H9 (cell line): ENCODE measurements around the gene NRP2. TPM values are rescaled to one million over a fixed set of nuclear protein-coding genes. Genes with fewer than 3 reads are reported as not detected.
A peak's percentile ranks its signal among the peaks of the same experiment; 100 is the strongest.

ENCODE experiments used
- DNase-seq: peaks from one replicate; pipeline ENCODE4 v3.0.0-alpha.2; 2017
- H2AFZ ChIP-seq: one replicate; pipeline ENCODE4 v1.6.1; 2013; ENCODE audit warnings: mild to moderate bottlenecking, low read length, control low read depth, moderate library complexity
- H2AK5ac ChIP-seq: 2 replicates; pipeline ENCODE4 v1.6.1; 2013; ENCODE audit warnings: low read length, control low read depth, mixed read lengths; ENCODE audit not compliant: insufficient read length
- H2BK120ac ChIP-seq: one replicate; pipeline ENCODE4 v1.6.1; 2013; ENCODE audit warnings: low read depth, mild to moderate bottlenecking, low read length, control low read depth, inconsistent platforms; ENCODE audit not compliant: poor library complexity, severe bottlenecking
- H2BK12ac ChIP-seq: 2 replicates; pipeline ENCODE4 v1.6.1; 2013; ENCODE audit warnings: low read length, control low read depth, mixed read lengths, low read depth; ENCODE audit not compliant: insufficient read length
- H2BK15ac ChIP-seq: 2 replicates; pipeline ENCODE4 v1.6.1; 2013; ENCODE audit warnings: low read depth, low read length, control low read depth
- H2BK20ac ChIP-seq: one replicate; pipeline ENCODE4 v1.6.1; 2013; ENCODE audit warnings: low read depth, mild to moderate bottlenecking, low read length, control low read depth, inconsistent platforms; ENCODE audit not compliant: poor library complexity, severe bottlenecking
- H2BK5ac ChIP-seq: 2 replicates; pipeline ENCODE4 v1.6.1; 2013; ENCODE audit warnings: low read length, control low read depth, mixed read lengths; ENCODE audit not compliant: insufficient read length
- H3K14ac ChIP-seq: 2 replicates; pipeline ENCODE4 v1.6.1; 2013; ENCODE audit warnings: low read length, control low read depth; ENCODE audit not compliant: insufficient read depth
- H3K18ac ChIP-seq: 2 replicates; pipeline ENCODE4 v1.6.1; 2013; ENCODE audit warnings: low read depth, mild to moderate bottlenecking, mixed read lengths, low read length, control low read depth; ENCODE audit not compliant: insufficient read length
- H3K23ac ChIP-seq: 2 replicates; pipeline ENCODE4 v1.6.1; 2013; ENCODE audit warnings: low read length, control low read depth, mixed read lengths, low read depth; ENCODE audit not compliant: insufficient read length
- H3K23me2 ChIP-seq: 2 replicates; pipeline ENCODE4 v1.6.1; 2013; ENCODE audit warnings: low read depth, mild to moderate bottlenecking, mixed read lengths, low read length, control low read depth; ENCODE audit not compliant: insufficient read length, poor library complexity, severe bottlenecking
- H3K27ac ChIP-seq: 2 replicates; pipeline ENCODE4 v1.5.1; 2013; ENCODE audit warnings: low read length, control low read depth, mixed read lengths, low read depth; ENCODE audit not compliant: insufficient read length
- H3K27me3 ChIP-seq: 2 replicates; pipeline ENCODE4 v1.6.1; 2013; ENCODE audit warnings: low read length, control low read depth, inconsistent platforms; ENCODE audit not compliant: insufficient read depth
- H3K4ac ChIP-seq: 2 replicates; pipeline ENCODE4 v1.6.1; 2013; ENCODE audit warnings: low read depth, mild to moderate bottlenecking, control low read depth, inconsistent platforms, low read length, moderate library complexity
- H3K4me1 ChIP-seq: 2 replicates; pipeline ENCODE4 v1.6.1; 2013; ENCODE audit warnings: low read length, control low read depth, inconsistent platforms; ENCODE audit not compliant: insufficient read depth
- H3K4me2 ChIP-seq: 2 replicates; pipeline ENCODE4 v1.6.1; 2013; ENCODE audit warnings: low read length, control low read depth, mixed read lengths; ENCODE audit not compliant: insufficient read length, insufficient read depth
- H3K56ac ChIP-seq: 2 replicates; pipeline ENCODE4 v1.6.1; 2013; ENCODE audit warnings: low read depth, mild to moderate bottlenecking, mixed read lengths, low read length, control low read depth; ENCODE audit not compliant: insufficient read length
- H3K79me1 ChIP-seq: 2 replicates; pipeline ENCODE4 v1.6.1; 2013; ENCODE audit warnings: low read depth, mild to moderate bottlenecking, moderate library complexity, low read length, control low read depth, inconsistent platforms; ENCODE audit not compliant: insufficient read depth, poor library complexity, severe bottlenecking
- H3K79me2 ChIP-seq: 2 replicates; pipeline ENCODE4 v1.6.1; 2013; ENCODE audit warnings: low read length, control low read depth, inconsistent platforms; ENCODE audit not compliant: insufficient read depth
- H3K9ac ChIP-seq: 2 replicates; pipeline ENCODE4 v1.6.1; 2013; ENCODE audit warnings: low read length, control low read depth, mixed read lengths; ENCODE audit not compliant: insufficient read length; ENCODE audit errors: extremely low read depth
- H3K9me3 ChIP-seq: one replicate; pipeline ENCODE4 v1.6.1; 2013; ENCODE audit warnings: low read depth, low read length, inconsistent platforms; ENCODE audit not compliant: control insufficient read depth
- H3T11ph ChIP-seq: one replicate; pipeline ENCODE4 v1.6.1; 2013; ENCODE audit warnings: mild to moderate bottlenecking, low read length, control low read depth, inconsistent platforms
- H4K20me1 ChIP-seq: one replicate; pipeline ENCODE4 v1.6.1; 2013; ENCODE audit not compliant: control insufficient read depth, insufficient read length, insufficient read depth
- H4K5ac ChIP-seq: 2 replicates; pipeline ENCODE4 v1.6.1; 2013; ENCODE audit warnings: low read depth, mild to moderate bottlenecking, mixed read lengths, low read length, control low read depth; ENCODE audit not compliant: insufficient read length
- H4K8ac ChIP-seq: replicated peaks from 2 replicates; pipeline ENCODE4 v1.6.1; 2013; ENCODE audit warnings: low read length, control low read depth, mixed read lengths, low read depth; ENCODE audit not compliant: insufficient read length
- H4K91ac ChIP-seq: 2 replicates; pipeline ENCODE4 v1.6.1; 2013; ENCODE audit warnings: low read depth, mild to moderate bottlenecking, moderate library complexity, mixed read lengths, low read length, control low read depth; ENCODE audit not compliant: insufficient read length
- H3K27ac Mint-ChIP-seq, 3 experiments: 2 replicates in 2 of 3; 3 replicates in 1 of 3; pipeline ENCODE4 v1.8.0; 2020 to 2021; ENCODE audit warnings: mixed read lengths in 3 of 3, mild to moderate bottlenecking in 1 of 3, moderate library complexity in 1 of 3
- H3K27me3 Mint-ChIP-seq: 2 replicates; pipeline ENCODE4 v1.8.0; 2021; ENCODE audit warnings: low read depth, mild to moderate bottlenecking, moderate library complexity, mixed read lengths
- H3K36me3 Mint-ChIP-seq, 3 experiments: 2 replicates in 2 of 3; 3 replicates in 1 of 3; pipeline ENCODE4 v1.8.0; 2020 to 2021; ENCODE audit warnings: low read depth in 3 of 3, mixed read lengths in 3 of 3; ENCODE audit not compliant: insufficient read depth in 1 of 3
- H3K4me1 Mint-ChIP-seq, 2 experiments: 2 replicates each; pipeline ENCODE4 v1.8.0; 2020; ENCODE audit warnings: mixed read lengths in 2 of 2
- H3K4me3 Mint-ChIP-seq, 2 experiments: 2 replicates in 1 of 2; 3 replicates in 1 of 2; pipeline ENCODE4 v1.8.0; 2020 to 2021; ENCODE audit warnings: mild to moderate bottlenecking in 2 of 2, mixed read lengths in 2 of 2, moderate library complexity in 1 of 2
- H3K9me3 Mint-ChIP-seq, 2 experiments: 2 replicates in 1 of 2; 3 replicates in 1 of 2; pipeline ENCODE4 v1.8.0; 2020; ENCODE audit warnings: mild to moderate bottlenecking in 2 of 2, mixed read lengths in 2 of 2, moderate library complexity in 1 of 2
- CTCF ChIP-seq: fragments of 200-600 bp; sonication (generic); conservative IDR thresholded peaks from 3 replicates; pipeline ENCODE4 v1.8.0; 2021; ENCODE audit warnings: antibody characterized with exemption, mild to moderate bottlenecking
- WGBS: extraction: QIAGEN DNeasy Blood & Tissue Kit; methylation state at CpG from one replicate; pipeline ENCODE4 v1.1.7; 2013; ENCODE audit warnings: missing lambda C conversion rate, low lambda C conversion rate, mixed read lengths; ENCODE audit not compliant: insufficient read length; ENCODE audit errors: extremely low coverage; 5-methylcytosine and 5-hydroxymethylcytosine counted together
- total RNA-seq: library from RNA; stranded (reverse); gene quantifications from 2 replicates; pipeline ENCODE4 v1.2.1, GENCODE V29; 2021

The NRP2 gene
- total RNA-seq, 1 experiment from 2014 or later, result 19.7 TPM

GRCh38 chr2:205732314-205732713 is 50.0 kb downstream of the NRP2 start:
- Histone ChIP-seq H3K27me3 (no peaks in the 10 kb centered on the region), H3K9ac (no peak overlapping the region), H3K79me1 (no peaks in the 10 kb centered on the region), H4K5ac (no peak overlapping the region), H4K20me1 (no peaks in the 10 kb centered on the region), H2BK120ac (no peak overlapping the region), H2AK5ac (no peak overlapping the region), H2AFZ (no peak overlapping the region), H2BK5ac (no peak overlapping the region), H3K79me2 (no peaks in the 10 kb centered on the region), H3K4ac (no peak overlapping the region), H3K27ac (no peak overlapping the region), H3K4me2 (no peak overlapping the region), H3K18ac (no peak overlapping the region), H3K14ac (no peak overlapping the region), H3K23ac (no peak overlapping the region), H3T11ph (no peak overlapping the region), H2BK15ac (no peak overlapping the region), H3K9me3 (no peaks in the 10 kb centered on the region), H2BK20ac (no peak overlapping the region), H2BK12ac (no peak overlapping the region), H3K56ac (no peak overlapping the region), H4K8ac (no peak overlapping the region), H3K23me2 (no peaks in the 10 kb centered on the region), H3K4me1 (peaks cover 7% of the 10 kb centered on the region; the same call in 1 of the 2 replicates), H4K91ac (no peak overlapping the region)
- H3K4me1 Mint-ChIP-seq, result peaks cover 57 to 65% of the 10 kb centered on the region in 2 experiments
- no peaks in the 10 kb centered on the region for H3K27me3 Mint-ChIP-seq
- no peak overlapping the region for H3K4me3 Mint-ChIP-seq
- peak overlapping the region in 1 of 3 experiments; percentile 22; a peak in 2 of 7 replicates for H3K27ac Mint-ChIP-seq
- WGBS, result no CpG with 5 or more reads among the region's 9 CpGs
- no peak for TF ChIP-seq CTCF
- no peak for DNase-seq
- no peaks in the 10 kb centered on the region for H3K9me3 Mint-ChIP-seq
- H3K36me3 Mint-ChIP-seq, result peaks cover 14 to 23% (median 20%) of the 10 kb centered on the region in 3 experiments; a peak in 6 of 7 replicates
